Glutamatergic neuron (in vitro differentiated cells): ENCODE data around the gene SYPL1. TPM values are rescaled to one million over a fixed set of nuclear protein-coding genes. Genes with fewer than 3 reads are reported as not detected.

Source experiments
- DNase-seq: peaks from one replicate; pipeline ENCODE4 v3.0.0; 2022
- H3K27ac Mint-ChIP-seq: one replicate; pipeline ENCODE4 v1.8.0; 2020; ENCODE audit warnings: mild to moderate bottlenecking, mixed read lengths, inconsistent platforms; ENCODE audit not compliant: unreplicated experiment
- H3K27me3 Mint-ChIP-seq: one replicate; pipeline ENCODE4 v1.8.0; 2020; ENCODE audit warnings: mild to moderate bottlenecking, moderate library complexity, mixed read lengths, inconsistent platforms; ENCODE audit not compliant: unreplicated experiment
- H3K36me3 Mint-ChIP-seq: one replicate; pipeline ENCODE4 v1.8.0; 2020; ENCODE audit warnings: mild to moderate bottlenecking, mixed read lengths, inconsistent platforms; ENCODE audit not compliant: unreplicated experiment
- H3K4me1 Mint-ChIP-seq: one replicate; pipeline ENCODE4 v1.8.0; 2020; ENCODE audit warnings: mild to moderate bottlenecking, low read depth, mixed read lengths, inconsistent platforms; ENCODE audit not compliant: unreplicated experiment
- H3K4me3 Mint-ChIP-seq: one replicate; pipeline ENCODE4 v1.8.0; 2020; ENCODE audit warnings: mild to moderate bottlenecking, mixed read lengths, inconsistent platforms; ENCODE audit not compliant: unreplicated experiment
- H3K9me3 Mint-ChIP-seq: one replicate; pipeline ENCODE4 v1.8.0; 2020; ENCODE audit warnings: mild to moderate bottlenecking, moderate library complexity, mixed read lengths, inconsistent platforms; ENCODE audit not compliant: unreplicated experiment
- CTCF ChIP-seq: fragments of 200-600 bp; sonication (generic); IDR thresholded peaks from one replicate; pipeline ENCODE4 v1.5.0; 2021; ENCODE audit not compliant: partially characterized antibody, unreplicated experiment
- total RNA-seq: library from RNA; stranded (reverse); fragmentation: NEBNext Ultra II Directional; extraction: Animal tissue kit (Norgen Biotek cat#: 25700); gene quantifications from one replicate; pipeline ENCODE4 v1.2.1, GENCODE V29; 2021; ENCODE audit not compliant: unreplicated experiment

SYPL1 gene
- total RNA-seq, 1 donor from 2014 or later, result 10.0 TPM

DNA sequence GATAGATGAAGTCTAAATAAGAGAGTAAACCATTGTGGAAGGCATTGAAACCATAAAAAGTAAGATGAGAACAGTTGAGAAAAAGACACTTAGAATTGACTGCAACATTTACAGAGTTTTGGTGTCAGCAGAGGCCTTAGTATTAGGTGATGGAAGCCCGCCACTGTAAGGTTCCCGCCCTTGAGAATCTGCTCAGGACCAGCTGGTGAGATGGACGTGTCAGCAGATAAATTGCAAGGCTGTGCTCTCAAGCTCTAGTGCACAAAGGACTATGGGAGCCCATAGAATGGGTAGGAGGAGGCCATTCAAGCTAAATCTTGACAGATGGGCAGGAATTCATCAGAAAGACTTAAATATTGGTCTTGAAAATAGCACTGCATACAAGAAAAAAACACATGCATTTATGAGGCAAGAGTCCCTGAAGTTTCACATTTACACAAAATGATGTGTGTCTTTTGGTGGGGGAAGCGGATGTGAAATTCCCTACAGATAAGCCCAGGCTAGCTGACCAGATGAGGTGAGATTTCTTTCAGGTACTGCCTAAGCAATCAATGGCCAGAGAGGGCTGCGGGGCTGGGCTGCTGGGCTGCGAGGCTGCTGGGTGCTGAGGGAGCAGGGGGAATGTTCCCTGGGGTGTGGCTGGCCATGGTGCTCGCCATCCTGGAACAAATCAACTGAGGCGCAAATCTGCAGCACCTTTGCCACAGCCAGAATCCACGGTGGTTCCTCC, 42.5 kb downstream of the SYPL1 start:
- Mint-ChIP-seq H3K27ac (no peak overlapping the region), H3K4me3 (no peak overlapping the region)
- no peak for TF ChIP-seq CTCF

DNA sequence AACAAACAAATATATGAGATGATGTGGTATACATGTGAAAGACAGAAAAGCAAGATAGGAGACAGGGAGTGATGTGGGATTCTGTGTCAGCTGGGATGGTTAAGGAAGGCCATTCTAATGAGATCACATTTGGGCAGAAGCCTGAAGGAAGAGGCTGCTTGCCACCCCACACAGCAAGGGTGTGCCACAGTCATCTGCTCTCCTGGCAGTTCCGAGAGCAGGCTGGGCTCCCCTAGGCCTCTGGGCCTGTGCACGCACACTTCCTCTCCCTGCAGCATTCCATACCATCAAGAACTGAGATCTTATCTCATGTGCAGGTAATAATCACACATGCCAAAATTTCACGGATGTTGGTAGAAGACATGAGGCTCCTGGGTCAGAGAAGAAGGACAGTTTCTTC, 43.1 kb downstream of the SYPL1 start:
- Mint-ChIP-seq H3K9me3 (no peaks in the 10 kb centered on the region), H3K27me3 (no peaks in the 10 kb centered on the region), H3K4me3 (no peak overlapping the region), H3K4me1 (peaks cover 9% of the 10 kb centered on the region), H3K36me3 (no peaks in the 10 kb centered on the region), H3K27ac (no peak overlapping the region)
- no peak for DNase-seq
- TF ChIP-seq CTCF, result no peak

More for the DNA sequence above, 42.5 kb downstream of the SYPL1 start:
- DNase-seq, result no peak
- Mint-ChIP-seq H3K36me3 (no peaks in the 10 kb centered on the region), H3K9me3 (no peaks in the 10 kb centered on the region), H3K27me3 (no peaks in the 10 kb centered on the region), H3K4me1 (peaks cover 4% of the 10 kb centered on the region)

DNA sequence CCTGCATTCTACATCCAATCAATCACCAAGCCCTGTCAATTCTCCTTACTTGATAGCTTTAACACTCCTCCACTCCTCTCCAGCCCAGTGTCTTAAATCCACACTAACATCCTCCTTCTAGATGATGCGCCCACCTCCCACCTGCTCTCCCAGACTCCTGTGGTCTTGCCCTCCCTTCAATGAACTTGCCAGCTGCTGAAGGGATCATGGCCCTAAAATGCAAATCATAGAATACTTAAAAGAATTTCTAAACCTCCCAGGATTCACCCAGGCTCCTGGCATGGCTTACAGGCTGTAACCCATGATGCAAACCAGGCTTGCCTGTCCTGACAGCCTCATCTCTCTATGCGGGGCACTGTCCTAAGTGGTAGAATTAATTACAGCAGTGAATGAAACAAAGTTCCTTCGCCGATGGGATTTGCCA, 43.6 kb downstream of the SYPL1 start:
- Mint-ChIP-seq H3K27ac (no peak overlapping the region), H3K4me1 (peaks cover 10% of the 10 kb centered on the region), H3K4me3 (no peak overlapping the region), H3K36me3 (no peaks in the 10 kb centered on the region), H3K9me3 (no peaks in the 10 kb centered on the region), H3K27me3 (no peaks in the 10 kb centered on the region)
- TF ChIP-seq CTCF, result no peak
- no peak for DNase-seq

DNA sequence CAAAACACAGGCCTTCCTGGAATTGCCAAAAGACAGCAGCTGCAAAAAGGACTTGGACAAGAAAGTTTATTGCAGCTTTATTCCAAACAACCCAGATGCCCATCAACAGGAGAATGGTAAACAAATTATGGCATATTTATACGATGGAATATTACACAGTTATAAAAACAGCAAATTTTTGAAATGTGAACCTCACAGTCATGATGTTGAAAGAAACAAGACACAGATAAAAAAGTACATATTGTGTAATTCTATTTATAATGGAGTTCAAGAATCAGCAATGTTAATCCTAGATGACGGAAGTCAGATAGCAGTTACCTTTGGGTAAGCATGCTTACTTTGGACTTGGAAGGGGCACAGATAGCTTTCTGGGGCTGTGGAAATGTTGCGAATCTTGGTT, 44.4 kb downstream of the SYPL1 start:
- Mint-ChIP-seq H3K27ac (no peak overlapping the region), H3K9me3 (no peaks in the 10 kb centered on the region), H3K4me3 (no peak overlapping the region), H3K4me1 (peaks cover 15% of the 10 kb centered on the region), H3K36me3 (no peaks in the 10 kb centered on the region), H3K27me3 (no peaks in the 10 kb centered on the region)
- no peak for DNase-seq
- TF ChIP-seq CTCF, result no peak
